CD4-positive, alpha-beta T cell treated with Interleukin-15 for 4 hours (primary cell): ENCODE data around the gene DNAJC17.

ENCODE experiments used
- DNase-seq: peaks from one replicate; pipeline ENCODE4 v3.0.0-alpha.2; 2020; ENCODE audit warnings: low spot score

DNAJC17 gene

GRCh38 chr15:40807028-40807887, at the start of gene DNAJC17, which contains the start of gene ZFYVE19:
DNAJC17 (minus strand) TSS chr15:40807473; CDS start chr15:40807446, 27 bp downstream.
ZFYVE19 (plus strand) TSS chr15:40807089; CDS start chr15:40807590, 501 bp downstream.
- DNase-seq = peak; percentile 94

GRCh38 chr15:40856746-40857145, 49.5 kb upstream of the DNAJC17 start:
- no peak for DNase-seq

GRCh38 chr15:40855706-40856234, 48.5 kb upstream of the DNAJC17 start:
- DNase-seq = no peak

DNA sequence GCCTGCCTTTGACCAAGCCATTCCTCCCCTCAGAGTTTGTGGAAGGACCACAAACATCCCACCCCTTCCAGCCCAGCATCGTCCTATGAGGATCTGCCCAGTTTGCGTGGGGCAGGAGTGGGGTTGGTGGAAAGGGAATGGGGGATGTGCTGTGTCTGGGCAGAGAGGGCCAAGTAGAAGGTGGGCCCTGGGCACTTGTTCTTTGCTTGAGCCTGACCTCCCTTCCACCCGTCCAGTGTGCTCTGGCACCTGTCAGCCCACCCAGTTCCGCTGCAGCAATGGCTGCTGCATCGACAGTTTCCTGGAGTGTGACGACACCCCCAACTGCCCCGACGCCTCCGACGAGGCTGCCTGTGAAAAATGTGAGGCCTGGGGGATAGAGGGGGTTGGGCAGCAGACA, 46.9 kb upstream of the DNAJC17 start:
- no peak for DNase-seq

DNA sequence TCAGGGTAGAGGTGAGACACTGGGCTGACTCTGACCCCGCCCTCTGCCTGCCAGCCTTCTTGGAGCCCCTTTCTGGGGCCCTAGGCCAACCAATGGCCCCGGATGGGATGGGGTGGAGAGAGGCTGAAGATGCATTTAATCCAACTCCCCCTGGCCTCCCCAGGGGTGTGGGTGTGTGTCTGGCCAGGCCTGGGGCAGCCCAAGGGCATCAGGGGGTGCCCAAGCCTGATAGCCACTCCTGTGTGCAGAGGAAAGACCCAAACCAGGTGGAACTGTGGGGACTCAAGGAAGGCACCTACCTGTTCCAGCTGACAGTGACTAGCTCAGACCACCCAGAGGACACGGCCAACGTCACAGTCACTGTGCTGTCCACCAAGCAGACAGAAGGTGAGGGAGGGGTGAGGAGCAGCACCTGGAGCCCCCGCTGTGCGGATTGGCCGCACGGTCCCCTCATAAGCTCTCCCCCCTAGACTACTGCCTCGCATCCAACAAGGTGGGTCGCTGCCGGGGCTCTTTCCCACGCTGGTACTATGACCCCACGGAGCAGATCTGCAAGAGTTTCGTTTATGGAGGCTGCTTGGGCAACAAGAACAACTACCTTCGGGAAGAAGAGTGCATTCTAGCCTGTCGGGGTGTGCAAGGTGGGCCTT, 46.1 kb upstream of the DNAJC17 start:
- DNase-seq = no peak

DNA sequence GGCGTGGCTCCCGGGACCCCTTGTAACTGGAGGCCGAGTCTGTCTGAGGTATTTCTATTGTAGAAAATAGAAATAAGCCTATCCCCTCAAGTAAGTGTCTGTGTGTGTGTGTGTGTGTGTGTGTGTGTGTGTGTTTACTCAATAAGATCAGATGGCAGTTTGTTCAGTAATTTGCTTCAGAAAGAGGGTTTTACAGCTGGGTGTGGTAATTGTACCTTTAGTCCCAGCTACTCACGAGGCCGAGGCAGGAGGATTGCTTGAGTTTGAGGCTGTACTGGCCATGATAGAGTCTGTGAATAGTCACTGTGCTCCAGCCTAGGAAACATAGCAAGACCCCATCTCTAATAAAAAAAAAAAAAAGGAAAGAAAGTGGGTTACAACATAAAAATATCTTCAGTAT, 45.3 kb upstream of the DNAJC17 start:
- no peak for DNase-seq

GRCh38 chr15:40850576-40851112, 43.4 kb upstream of the DNAJC17 start:
- DNase-seq = no peak

DNA sequence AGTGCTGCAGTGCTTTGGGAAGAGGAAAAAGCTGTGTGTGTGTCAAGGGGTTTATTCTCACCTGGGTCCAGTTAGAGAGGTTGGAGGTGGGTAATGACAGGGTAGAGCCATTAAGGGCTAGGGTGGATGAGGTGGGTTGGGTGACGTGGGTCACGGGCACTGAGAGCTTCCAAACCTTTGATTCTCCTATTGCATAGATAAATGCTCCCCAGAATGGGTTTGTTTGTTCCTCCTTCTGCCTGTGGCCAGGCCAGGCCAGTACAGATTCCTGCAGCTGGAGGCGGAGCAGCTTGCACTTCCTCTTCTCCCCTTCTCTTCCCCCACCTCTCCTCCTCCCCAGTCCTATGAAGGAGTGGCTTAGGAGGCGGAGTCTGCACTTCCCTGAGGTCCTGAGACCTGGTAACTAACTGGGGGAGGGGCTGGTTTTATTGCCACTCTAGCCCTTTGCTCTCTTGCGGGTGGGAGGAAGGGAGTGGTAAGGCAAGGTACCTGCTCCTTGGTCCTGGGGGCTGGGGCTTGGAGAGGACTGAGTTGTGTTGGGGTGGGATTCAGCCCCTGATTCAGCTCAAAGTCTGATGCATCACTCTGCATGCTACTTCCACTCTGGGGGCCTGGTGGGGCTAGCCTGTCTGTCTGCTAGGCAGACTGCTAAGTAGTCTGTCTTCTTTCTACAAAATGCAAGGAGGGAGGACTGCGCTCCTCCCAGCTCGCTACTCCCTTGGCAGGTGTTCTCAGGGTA, 40.1 kb upstream of the DNAJC17 start:
- DNase-seq = no peak

GRCh38 chr15:40846841-40847222, 39.6 kb upstream of the DNAJC17 start:
- no peak for DNase-seq

GRCh38 chr15:40845511-40846284, 38.4 kb upstream of the DNAJC17 start:
- DNase-seq = no peak

GRCh38 chr15:40845036-40845435, 37.8 kb upstream of the DNAJC17 start:
- no peak for DNase-seq

GRCh38 chr15:40844696-40845030, 37.4 kb upstream of the DNAJC17 start:
- peak; percentile 10 for DNase-seq

DNA sequence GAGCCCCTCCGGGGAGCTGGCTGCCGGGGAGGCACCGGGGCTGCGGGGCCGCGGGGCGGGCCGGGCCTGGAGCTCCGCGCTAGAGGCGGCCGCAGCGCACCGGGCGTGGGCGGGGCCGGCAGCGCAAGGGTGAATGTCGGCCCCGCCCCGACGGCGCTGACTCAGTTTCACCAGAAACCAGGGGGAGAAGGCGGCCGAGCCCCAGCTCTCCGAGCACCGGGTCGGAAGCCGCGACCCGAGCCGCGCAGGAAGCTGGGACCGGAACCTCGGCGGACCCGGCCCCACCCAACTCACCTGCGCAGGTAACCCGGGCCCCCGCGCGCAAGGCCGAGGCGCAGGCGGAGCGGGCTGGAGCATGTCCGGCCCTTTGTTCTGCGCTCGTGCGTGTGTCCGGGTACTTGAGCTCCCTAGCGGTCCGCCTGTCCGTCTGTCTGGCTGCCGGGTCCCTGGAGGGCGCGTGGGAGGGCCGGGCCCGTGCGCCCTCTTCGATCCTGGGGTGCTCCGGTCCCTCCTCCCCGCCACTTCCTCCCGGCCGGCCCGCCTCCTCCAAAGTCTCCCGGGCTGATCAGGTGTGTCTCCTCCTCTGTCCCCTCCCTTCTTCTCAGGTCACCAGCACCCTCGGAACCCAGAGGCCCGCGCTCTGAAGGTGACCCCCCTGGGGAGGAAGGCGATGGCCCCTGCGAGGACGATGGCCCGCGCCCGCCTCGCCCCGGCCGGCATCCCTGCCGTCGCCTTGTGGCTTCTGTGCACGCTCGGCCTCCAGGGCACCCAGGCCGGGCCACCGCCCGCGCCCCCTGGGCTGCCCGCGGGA, 36.8 kb upstream of the DNAJC17 start, which contains the start of gene SPINT1:
SPINT1 (plus strand) TSS at position 164 of the 811 bp plus-strand sequence; CDS start at position 671, 507 bp downstream.
- peak; percentile 41 for DNase-seq

DNA sequence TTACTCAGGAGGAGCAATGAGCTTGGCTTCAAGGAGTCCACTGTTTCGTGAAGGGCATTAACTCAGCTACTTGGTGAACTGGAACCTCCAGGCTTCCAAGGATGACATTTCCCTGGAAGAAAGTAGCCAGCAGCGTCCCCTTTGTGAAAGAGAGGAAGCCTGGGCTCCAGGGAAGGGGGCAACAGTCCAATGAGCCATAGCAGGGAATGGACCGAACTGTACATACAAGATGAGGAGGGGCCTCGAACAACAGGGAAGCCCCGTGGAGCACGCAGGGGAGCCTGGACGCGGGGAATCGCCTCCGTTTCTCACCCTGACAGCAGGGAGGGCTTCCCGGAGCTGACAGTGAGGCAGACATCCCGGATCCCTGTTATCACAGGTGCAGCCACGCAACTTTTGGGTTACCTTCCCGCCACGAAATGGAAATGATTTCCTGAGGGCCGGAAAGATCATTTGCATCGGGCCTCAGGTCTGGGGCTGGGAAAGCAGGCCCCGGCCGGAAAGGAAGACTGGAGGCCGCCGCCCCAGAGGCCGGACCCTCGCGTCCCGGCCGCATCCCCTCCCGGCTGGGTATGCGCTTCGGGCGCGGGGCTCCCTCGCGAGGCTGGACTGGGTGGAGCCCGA, 36.1 kb upstream of the DNAJC17 start:
- DNase-seq = no peak

DNA sequence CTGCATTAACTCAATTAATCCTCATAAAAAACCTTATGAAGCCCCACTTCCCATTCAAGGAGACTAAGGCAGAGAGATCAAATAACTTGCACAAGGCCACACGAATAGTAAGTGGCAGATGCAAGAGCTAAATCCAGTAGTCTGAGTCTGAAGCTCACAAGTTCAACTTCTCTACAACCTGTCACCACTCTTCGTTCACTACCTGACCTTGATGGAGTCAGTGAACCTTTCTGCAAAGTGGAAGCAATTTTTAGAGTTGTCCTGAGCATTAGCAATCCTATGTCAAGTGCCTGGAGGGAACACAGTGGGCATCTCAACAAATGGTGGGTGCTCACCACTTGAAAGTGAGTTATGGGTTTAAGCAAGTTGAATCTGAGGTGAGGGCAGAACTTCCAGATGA, 34.5 kb upstream of the DNAJC17 start:
- DNase-seq = no peak

GRCh38 chr15:40838756-40839155, 31.5 kb upstream of the DNAJC17 start:
- DNase-seq = no peak

DNA sequence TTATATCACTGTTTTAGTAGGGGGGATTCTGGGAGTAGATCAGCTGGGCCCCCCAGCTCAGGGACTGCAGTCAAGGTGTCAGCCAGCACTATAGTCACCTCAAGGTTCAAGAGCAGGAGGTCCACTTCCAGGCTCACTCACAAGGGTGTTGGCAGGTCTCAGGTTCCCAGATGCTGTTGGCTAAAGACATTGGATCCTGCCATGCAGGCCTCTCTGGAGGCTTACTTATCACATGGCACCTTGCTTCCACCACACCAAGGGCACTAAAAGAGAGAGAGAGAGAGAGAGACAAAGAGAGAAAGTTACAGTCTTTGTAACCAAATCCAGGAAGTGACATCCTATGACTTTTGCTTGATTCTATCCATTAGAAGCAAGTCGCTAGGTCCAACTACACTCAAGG, 28.7 kb upstream of the DNAJC17 start:
- no peak for DNase-seq

- DNase-seq = no peak
Observed at GRCh38 chr15:40832903-40833302, 25.6 kb upstream of the DNAJC17 start.

DNA sequence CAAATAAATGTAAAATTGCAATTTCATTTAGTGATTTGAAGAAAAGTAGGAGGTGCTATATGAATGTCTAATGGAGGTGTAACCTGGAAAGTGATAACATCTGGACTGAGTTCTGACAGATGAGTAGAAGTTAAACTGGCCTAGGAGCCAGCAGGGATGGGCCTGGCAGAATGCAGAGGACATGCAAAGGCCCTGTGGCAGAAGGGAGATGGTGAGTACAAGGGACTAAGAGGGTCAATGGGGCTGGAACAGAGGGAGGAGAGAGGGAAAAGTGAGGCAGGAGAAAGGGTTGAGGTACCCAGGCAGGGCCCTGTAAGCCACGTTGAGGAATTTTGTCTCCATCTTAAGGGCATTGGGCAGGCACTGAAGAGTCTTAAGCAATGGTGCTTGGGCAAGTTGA, 24.6 kb upstream of the DNAJC17 start:
- DNase-seq = no peak

GRCh38 chr15:40830884-40831283, 23.6 kb upstream of the DNAJC17 start:
- no peak for DNase-seq
